NB4 (cell line): Measurements from ENCODE around the gene AGBL1.

Source experiments
- MAX ChIP-seq: IDR thresholded peaks from 2 replicates; pipeline ENCODE4 v1.6.1; 2011; ENCODE audit warnings: low read depth, low read length
- MYC ChIP-seq: IDR thresholded peaks from 2 replicates; pipeline ENCODE4 v1.6.1; 2011; ENCODE audit warnings: low read depth, low read length
- POLR2A ChIP-seq: IDR thresholded peaks from 2 replicates; pipeline ENCODE4 v1.6.1; 2011; ENCODE audit warnings: mild to moderate bottlenecking; ENCODE audit not compliant: insufficient read length; ENCODE audit errors: extremely low read depth
- TF ChIP-seq, protein P1 (sequence below): IDR thresholded peaks from one replicate; pipeline ENCODE4 v1.5.1; 2012; ENCODE audit warnings: low read depth, low read length

DNA sequence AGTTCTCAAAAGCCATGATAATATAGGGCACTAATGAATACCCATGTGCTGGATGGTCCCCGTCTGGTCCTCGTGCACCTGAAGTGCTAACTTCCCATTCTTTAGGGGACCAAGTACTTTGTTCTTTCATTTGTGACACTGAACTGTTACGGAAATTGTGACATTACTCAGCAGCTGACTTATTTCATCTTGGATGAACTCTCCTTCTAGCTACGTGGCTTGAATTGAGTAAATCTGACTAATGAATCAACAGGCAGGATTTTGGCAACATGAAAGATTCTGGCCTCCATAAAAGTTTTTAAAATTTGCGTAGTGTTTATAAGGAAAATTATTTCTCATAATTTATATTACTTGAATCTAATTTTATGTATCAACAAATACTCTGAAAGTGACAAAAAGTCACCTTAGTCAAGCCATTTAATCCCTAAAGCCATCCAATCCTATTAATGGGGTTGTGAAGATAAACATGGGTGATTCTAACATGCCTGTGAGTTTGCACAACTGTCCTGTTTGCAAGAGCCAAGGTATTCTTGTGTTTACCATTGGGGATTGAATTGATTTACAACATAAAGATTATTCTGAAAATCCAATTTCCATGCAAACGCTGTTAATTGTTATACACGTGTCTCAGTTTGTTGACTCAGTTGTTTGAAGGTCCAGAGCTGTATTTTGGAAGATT, 119.9 kb downstream of the AGBL1 start:
- TF ChIP-seq, protein P1, sequence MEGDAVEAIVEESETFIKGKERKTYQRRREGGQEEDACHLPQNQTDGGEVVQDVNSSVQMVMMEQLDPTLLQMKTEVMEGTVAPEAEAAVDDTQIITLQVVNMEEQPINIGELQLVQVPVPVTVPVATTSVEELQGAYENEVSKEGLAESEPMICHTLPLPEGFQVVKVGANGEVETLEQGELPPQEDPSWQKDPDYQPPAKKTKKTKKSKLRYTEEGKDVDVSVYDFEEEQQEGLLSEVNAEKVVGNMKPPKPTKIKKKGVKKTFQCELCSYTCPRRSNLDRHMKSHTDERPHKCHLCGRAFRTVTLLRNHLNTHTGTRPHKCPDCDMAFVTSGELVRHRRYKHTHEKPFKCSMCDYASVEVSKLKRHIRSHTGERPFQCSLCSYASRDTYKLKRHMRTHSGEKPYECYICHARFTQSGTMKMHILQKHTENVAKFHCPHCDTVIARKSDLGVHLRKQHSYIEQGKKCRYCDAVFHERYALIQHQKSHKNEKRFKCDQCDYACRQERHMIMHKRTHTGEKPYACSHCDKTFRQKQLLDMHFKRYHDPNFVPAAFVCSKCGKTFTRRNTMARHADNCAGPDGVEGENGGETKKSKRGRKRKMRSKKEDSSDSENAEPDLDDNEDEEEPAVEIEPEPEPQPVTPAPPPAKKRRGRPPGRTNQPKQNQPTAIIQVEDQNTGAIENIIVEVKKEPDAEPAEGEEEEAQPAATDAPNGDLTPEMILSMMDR, result no peak
- TF ChIP-seq MAX (no peak), POLR2A (no peak), MYC (no peak)
